HG03097 (cell line): ENCODE data around the gene OR7G3.

ENCODE experiments used
- ATAC-seq: cut with Tn5 transposase; IDR thresholded peaks from one replicate; pipeline ENCODE4 v1.9.1; 2021; ENCODE audit not compliant: unreplicated experiment, low FRiP score

The OR7G3 gene

GRCh38 chr19:9126900-9127405 is at the start of gene OR7G3:
Gene OR7G3 (minus strand): TSS chr19:9126950. CDS start chr19:9126950, 0 bp downstream.
- no peak for ATAC-seq

- no peak for ATAC-seq
These were observed 48.6 kb upstream of the OR7G3 start for GRCh38 chr19:9175326-9175725.

- no peak for ATAC-seq
These were observed 44.7 kb upstream of the OR7G3 start for GRCh38 chr19:9171393-9171991.

- no peak for ATAC-seq
These were observed 40.1 kb upstream of the OR7G3 start for GRCh38 chr19:9166846-9167245.

- no peak for ATAC-seq
These were observed 38.5 kb upstream of the OR7G3 start for GRCh38 chr19:9165261-9165660.

GRCh38 chr19:9161427-9161826 is 34.7 kb upstream of the OR7G3 start:
- ATAC-seq, result no peak

- no peak for ATAC-seq
These were observed 33.1 kb upstream of the OR7G3 start for GRCh38 chr19:9159891-9160290.

GRCh38 chr19:9156304-9156703 is 29.6 kb upstream of the OR7G3 start:
- ATAC-seq, result no peak

GRCh38 chr19:9155591-9155990 is 28.8 kb upstream of the OR7G3 start:
- ATAC-seq, result no peak

- no peak for ATAC-seq
These were observed 24.6 kb upstream of the OR7G3 start for GRCh38 chr19:9151367-9151766.

GRCh38 chr19:9150650-9151049 is 23.9 kb upstream of the OR7G3 start:
- ATAC-seq, result no peak

- ATAC-seq, result no peak
These were observed 23.2 kb upstream of the OR7G3 start for GRCh38 chr19:9149997-9150396.

- ATAC-seq, result no peak
These were observed 21.9 kb upstream of the OR7G3 start for GRCh38 chr19:9148697-9149096.

GRCh38 chr19:9146882-9147281 is 20.1 kb upstream of the OR7G3 start:
- no peak for ATAC-seq

- ATAC-seq, result no peak
These were observed 18.2 kb upstream of the OR7G3 start for GRCh38 chr19:9144920-9145319.

GRCh38 chr19:9140159-9140874 is 13.6 kb upstream of the OR7G3 start, which contains the start of gene ZNF317:
Gene ZNF317 (plus strand): TSS chr19:9140397. CDS start chr19:9156017, 15,620 bp downstream.
- ATAC-seq, result peak; percentile 92

GRCh38 chr19:9139609-9140158 is 12.9 kb upstream of the OR7G3 start:
- ATAC-seq, result peak; percentile 8

- no peak for ATAC-seq
These were observed 5.7 kb upstream of the OR7G3 start for GRCh38 chr19:9132422-9132821.

- no peak for ATAC-seq
These were observed 4.2 kb upstream of the OR7G3 start for GRCh38 chr19:9130965-9131364.

GRCh38 chr19:9128171-9128570 is 1.4 kb upstream of the OR7G3 start:
- no peak for ATAC-seq

GRCh38 chr19:9116547-9116946 is 10.2 kb downstream of the OR7G3 start:
- no peak for ATAC-seq

- no peak for ATAC-seq
These were observed 11.4 kb downstream of the OR7G3 start, which contains the start of gene OR7G1 for GRCh38 chr19:9115307-9115813. Gene OR7G1 (minus strand): TSS chr19:9115763. CDS start chr19:9115763, 0 bp downstream.
